Gastroesophageal sphincter (tissue), 4 donors: ENCODE measurements around the gene SYNDIG1. TPM values are rescaled to one million over a fixed set of nuclear protein-coding genes. Genes with fewer than 3 reads are reported as not detected.

Experiments used
- ATAC-seq: fragments of 150-250 bp; one replicate; pipeline ENCODE4 v1.9.1; 2016; ENCODE audit warnings: mild to moderate bottlenecking, moderate library complexity
- H3K27ac ChIP-seq, 4 donors: fragments of 200-600 bp; sonication (generic) in 3 of 4; 1 replicate in 3 of 4; 2 replicates in 1 of 4; pipeline ENCODE4 v1.5.1; 2016 to 2019
- H3K27me3 ChIP-seq: fragments of 200-600 bp; sonication (generic); one replicate; pipeline ENCODE4 v1.5.1; 2019
- H3K36me3 ChIP-seq, 2 donors: fragments of 200-600 bp; sonication (generic); one replicate each; pipeline ENCODE4 v1.5.1; 2019; ENCODE audit warnings: control low read depth in 1 of 2
- H3K4me1 ChIP-seq, 3 donors: fragments of 200-600 bp; sonication (generic); 1 replicate in 2 of 3; 2 replicates in 1 of 3; pipeline ENCODE4 v1.5.1; 2016 to 2019; ENCODE audit warnings: control low read depth in 2 of 3
- H3K4me3 ChIP-seq, 2 donors: fragments of 200-600 bp; sonication (generic); one replicate each; pipeline ENCODE4 v1.5.1; 2019; ENCODE audit warnings: mild to moderate bottlenecking in 1 of 2, moderate library complexity in 1 of 2
- H3K9me3 ChIP-seq, 3 donors: fragments of 200-600 bp; sonication (generic); one replicate each; pipeline ENCODE4 v1.5.1; 2017 to 2019; ENCODE audit warnings: control low read depth in 2 of 3
- CTCF ChIP-seq, 4 experiments: fragments of 200-600 bp in 2 of 4; fragments of 450-650 bp in 2 of 4; sonication (generic) in 1 of 4; IDR thresholded peaks; one replicate each; pipeline ENCODE4 v1.5.1; 2017 to 2019; ENCODE audit warnings: antibody characterized with exemption in 4 of 4, mild to moderate bottlenecking in 2 of 4, moderate library complexity in 2 of 4
- EP300 ChIP-seq: sonication (generic); formaldehyde crosslinking; IDR thresholded peaks from one replicate; pipeline ENCODE4 v1.6.1; 2017; ENCODE audit warnings: antibody characterized with exemption, mild to moderate bottlenecking
- POLR2A ChIP-seq, 2 donors: fragments of 450-650 bp; IDR thresholded peaks; one replicate each; pipeline ENCODE4 v1.6.1; 2017; ENCODE audit warnings: antibody characterized with exemption in 2 of 2, mild to moderate bottlenecking in 2 of 2, moderate library complexity in 1 of 2
- POLR2AphosphoS5 ChIP-seq: sonication (generic); formaldehyde crosslinking; IDR thresholded peaks from one replicate; pipeline ENCODE4 v1.6.1; 2017; ENCODE audit warnings: antibody characterized with exemption
- WGBS, 2 donors: methylation state at CpG; one replicate each; pipeline ENCODE4 v1.1.5; 2018; ENCODE audit warnings: low coverage in 1 of 2; 5-methylcytosine and 5-hydroxymethylcytosine counted together
- total RNA-seq, 4 donors: library from RNA; depleted of rRNA; stranded (reverse); fragments of >200 nt; gene quantifications; one replicate each; pipeline ENCODE4 v1.1.0, GENCODE V29; 2016

SYNDIG1 gene
- total RNA-seq, 4 donors from 2014 or later = 0.15 to 0.40 (median 0.16) TPM; not detected in 1

- Histone ChIP-seq H3K4me3 (no peak overlapping the region), H3K4me1 (no peaks in the 10 kb centered on the region), H3K9me3 (no peaks in the 10 kb centered on the region), H3K27ac (no peak overlapping the region), H3K27me3 (peaks cover 18% of the 10 kb centered on the region), H3K36me3 (no peaks in the 10 kb centered on the region)
- no peak for ATAC-seq
- TF ChIP-seq POLR2AphosphoS5 (no peak), CTCF (IDR thresholded peaks at IDR 0.05) (no peak)
- WGBS, 2 donors = 83 to 84% methylated on average over 8 to 12 of the region's 13 CpGs
Measured at GRCh38 chr20:24581443-24582170, 112.2 kb downstream of the SYNDIG1 start.

DNA sequence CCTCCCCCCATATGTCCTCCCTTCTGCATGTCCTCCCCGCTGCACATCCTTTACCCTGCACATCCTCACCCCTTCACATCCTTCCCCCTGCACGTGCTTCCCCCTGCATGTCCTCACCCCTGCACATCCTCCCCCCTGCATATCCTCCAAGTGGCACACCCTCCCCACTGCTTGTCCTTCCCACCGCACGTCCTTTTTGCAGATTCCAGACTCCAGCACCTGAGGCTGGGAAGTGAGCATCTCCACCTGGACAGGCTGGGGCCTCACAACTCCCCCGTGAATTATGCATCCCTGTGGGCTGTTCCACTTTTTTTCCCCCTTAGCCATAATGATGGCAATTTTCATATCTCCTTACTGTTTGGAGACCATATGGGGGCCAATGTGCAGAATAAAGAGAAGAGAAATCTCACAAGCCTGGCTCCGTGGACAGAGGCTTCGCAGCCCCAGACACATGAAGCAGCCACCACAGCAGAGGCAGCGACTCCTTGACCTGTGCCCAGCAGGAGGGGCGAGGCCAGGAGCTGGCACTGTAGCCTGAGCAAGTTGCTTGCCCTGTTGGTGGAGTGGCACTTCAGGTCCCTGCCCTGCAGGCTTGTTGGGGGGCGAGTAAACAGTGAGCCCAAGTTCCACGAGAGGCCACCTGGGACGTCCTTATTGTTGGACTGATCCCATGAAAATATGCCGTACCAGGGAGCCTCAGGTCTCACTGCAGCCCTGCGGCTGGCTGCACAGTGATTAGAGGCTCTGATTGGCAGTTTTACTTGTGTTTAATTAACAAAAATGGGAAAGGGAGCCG, 113.1 kb downstream of the SYNDIG1 start:
- Histone ChIP-seq H3K27me3 (peaks cover 18% of the 10 kb centered on the region), H3K9me3 (no peaks in the 10 kb centered on the region), H3K4me3 (no peak overlapping the region), H3K27ac (no peak overlapping the region), H3K36me3 (no peaks in the 10 kb centered on the region), H3K4me1 (no peaks in the 10 kb centered on the region)
- 50 to 80% methylated on average over 2 to 9 of the region's 15 CpGs for WGBS, 2 donors
- no peak for TF ChIP-seq CTCF (IDR thresholded peaks at IDR 0.05)
- no peak for TF ChIP-seq EP300
- TF ChIP-seq POLR2AphosphoS5 = no peak
- TF ChIP-seq POLR2A (IDR thresholded peaks at IDR 0.05) = no peak
- no peak for ATAC-seq

DNA sequence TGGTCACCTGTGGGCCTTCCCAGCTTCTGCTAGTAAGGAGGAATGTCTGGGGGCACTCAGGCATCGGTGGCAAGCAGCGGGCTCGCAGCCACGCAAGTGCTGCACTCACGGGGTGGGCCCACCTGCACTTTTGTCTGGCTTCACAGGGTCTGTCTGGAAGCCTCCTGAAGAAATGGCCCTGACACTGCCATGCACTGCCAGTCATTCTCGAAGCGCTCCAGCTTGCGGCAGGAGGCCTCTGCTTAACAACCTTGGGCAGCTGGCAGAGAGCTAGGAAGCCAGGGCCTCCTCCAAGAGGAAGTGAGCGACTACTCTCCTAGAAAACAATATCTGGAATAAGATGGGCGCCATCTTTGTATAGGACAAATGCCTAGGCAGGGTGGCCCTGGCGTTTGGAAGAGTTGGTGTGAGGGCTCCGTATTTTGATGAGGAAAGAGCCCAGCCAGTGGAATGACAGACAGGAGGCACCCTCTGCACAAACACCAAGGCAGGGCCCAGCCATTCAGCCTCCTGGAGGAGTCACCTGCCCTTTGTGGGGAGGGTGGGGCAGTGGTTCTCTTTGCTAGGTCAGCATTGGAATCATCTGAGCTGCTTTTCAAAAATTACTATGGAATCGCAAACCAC, 113.9 kb downstream of the SYNDIG1 start:
- no peak for TF ChIP-seq EP300
- no peak for TF ChIP-seq CTCF (IDR thresholded peaks at IDR 0.05)
- TF ChIP-seq POLR2A (IDR thresholded peaks at IDR 0.05) = no peak
- TF ChIP-seq POLR2AphosphoS5 = no peak
- Histone ChIP-seq H3K36me3 (no peaks in the 10 kb centered on the region), H3K4me1 (no peaks in the 10 kb centered on the region), H3K27me3 (peaks cover 18% of the 10 kb centered on the region), H3K27ac (no peak overlapping the region), H3K4me3 (no peak overlapping the region), H3K9me3 (no peaks in the 10 kb centered on the region)
- 91 to 100% methylated on average over 3 to 4 of the region's 13 CpGs for WGBS, 2 donors
- ATAC-seq = no peak

GRCh38 chr20:24584078-24584477, 114.6 kb downstream of the SYNDIG1 start:
- ATAC-seq = no peak
- no peak overlapping the region for H3K27ac ChIP-seq
- H3K36me3 ChIP-seq = no peaks in the 10 kb centered on the region
- H3K4me1 ChIP-seq = no peaks in the 10 kb centered on the region
- TF ChIP-seq POLR2AphosphoS5 (no peak), EP300 (no peak), POLR2A (IDR thresholded peaks at IDR 0.05) (no peak), CTCF (IDR thresholded peaks at IDR 0.05) (no peak)
- H3K9me3 ChIP-seq = no peaks in the 10 kb centered on the region
- H3K4me3 ChIP-seq = no peak overlapping the region
- peaks cover 18% of the 10 kb centered on the region for H3K27me3 ChIP-seq
- WGBS, 2 donors = 71 to 95% methylated on average over 1 to 4 of the region's 9 CpGs
